Stimulated activated CD8-positive, alpha-beta memory T cell treated with anti-CD3 and anti-CD28 coated beads, Interleukin-7, amount 100 ng/mL, for 24 hours (primary cell): ENCODE data around the gene IFT122.

Experiments
- DNase-seq: peaks from one replicate; pipeline ENCODE4 v3.0.0-alpha.2; 2020; ENCODE audit warnings: low read depth

Gene IFT122

DNA sequence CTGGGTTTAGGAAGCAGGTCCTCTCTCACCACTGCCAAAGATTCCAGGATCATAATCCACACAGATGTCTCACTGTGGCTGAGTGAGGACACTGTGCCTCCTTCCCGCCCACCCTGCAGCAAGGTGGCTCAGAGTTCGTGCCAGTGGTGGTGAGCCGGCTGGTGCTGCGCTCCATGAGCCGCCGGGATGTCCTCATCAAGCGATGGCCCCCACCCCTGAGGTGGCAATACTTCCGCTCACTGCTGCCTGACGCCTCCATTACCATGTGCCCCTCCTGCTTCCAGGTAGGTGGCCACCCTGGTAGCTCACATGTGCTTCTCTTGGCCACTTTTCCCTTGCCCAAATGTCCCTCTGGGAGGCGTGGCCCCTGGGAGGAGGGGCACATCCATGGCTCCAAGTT, 79.4 kb downstream of the IFT122 start:
- no peak for DNase-seq

DNA sequence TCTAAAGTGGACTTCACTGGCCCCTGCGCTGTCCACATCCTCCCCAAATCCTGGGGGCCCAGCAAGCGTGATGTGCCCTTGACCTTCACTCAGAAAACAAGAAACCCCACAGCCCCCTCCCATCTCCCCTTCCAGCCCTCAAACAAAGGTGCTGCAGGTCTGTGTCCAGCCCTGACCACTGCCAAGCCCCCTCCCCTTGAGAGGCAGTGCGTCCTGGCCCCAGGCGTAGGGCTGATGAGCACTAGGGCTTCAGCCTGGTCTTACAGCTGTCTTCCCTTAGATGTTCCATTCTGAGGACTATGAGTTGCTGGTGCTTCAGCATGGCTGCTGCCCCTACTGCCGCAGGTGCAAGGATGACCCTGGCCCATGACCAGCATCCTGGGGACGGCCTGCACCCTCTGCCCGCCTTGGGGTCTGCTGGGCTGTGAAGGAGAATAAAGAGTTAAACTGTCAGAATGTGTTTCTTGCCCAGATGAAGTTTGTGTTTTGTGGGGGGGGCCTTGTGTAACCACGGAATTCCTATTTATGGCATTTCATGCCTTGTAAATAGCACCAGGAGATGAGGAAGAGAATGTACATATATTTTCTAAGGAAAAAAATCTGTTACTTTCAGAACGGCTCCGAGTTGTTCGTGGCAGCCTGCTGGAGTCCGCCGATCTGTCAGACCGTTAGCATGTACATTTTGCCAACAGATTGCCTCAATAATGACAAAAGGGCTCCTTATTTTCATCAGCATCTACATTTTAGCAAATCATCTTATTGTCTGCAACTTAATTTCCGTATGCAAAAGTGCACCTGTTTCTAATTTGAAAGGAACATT, 80.1 kb downstream of the IFT122 start:
- DNase-seq, result no peak

DNA sequence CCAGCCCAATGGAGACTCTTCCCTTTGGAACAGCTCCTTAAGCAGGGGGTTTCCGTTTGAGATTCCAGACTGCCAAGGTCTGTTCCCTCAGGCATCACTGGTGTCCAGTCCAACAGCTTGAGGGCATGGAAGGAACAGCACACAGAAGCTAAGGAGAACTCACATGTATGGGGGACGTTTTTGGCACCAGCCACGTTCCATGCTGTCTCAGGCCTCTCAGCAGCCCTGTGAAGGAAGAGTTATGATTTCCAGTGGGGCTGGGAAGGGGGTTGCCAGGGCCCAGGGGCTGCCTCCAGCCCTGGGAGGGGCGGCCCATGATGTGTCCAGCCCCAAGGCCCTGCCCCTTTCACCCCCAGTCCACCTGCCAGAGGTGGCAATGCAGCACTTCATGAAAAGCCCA, 80.9 kb downstream of the IFT122 start:
- no peak for DNase-seq

DNA sequence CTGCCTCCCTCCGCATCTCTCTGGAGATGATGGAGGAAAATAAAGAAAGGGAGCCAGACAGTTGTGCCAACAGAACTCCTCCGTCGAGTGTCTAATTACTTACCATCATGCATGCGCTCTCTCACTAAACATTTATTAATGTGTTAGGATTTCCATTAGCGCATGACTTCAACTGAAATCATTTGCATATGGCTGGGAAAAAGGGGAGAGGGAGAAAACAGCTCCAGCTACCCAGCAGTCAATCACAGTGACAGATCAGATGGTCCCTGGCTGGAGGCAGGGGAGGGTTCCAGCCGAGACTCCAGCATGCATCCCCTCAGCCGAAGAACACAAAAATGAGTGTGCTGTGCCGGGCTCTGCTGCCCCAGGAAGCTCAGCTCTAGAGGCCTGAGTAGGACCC, 81.6 kb downstream of the IFT122 start:
- DNase-seq, result no peak

DNA sequence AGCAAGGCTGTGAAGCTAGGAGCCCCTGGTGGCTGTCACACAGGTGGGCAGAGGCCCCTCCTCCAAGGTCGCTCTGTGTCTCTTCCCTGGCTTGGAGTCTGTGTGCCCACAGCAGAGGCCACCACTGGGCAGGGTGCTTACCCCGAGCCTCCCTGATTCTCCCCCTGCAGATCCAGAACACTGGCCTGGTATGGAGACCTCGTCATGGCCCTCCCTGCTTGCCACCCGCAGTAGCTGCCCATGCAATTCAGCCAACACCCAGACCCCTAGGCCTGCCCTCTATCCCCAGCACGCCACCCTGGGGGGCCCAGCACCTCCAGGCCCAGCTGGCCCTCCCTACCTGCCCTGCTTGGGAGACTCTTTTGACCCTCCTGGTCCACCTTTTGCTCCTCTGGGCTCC, 82.9 kb downstream of the IFT122 start:
- DNase-seq, result no peak

DNA sequence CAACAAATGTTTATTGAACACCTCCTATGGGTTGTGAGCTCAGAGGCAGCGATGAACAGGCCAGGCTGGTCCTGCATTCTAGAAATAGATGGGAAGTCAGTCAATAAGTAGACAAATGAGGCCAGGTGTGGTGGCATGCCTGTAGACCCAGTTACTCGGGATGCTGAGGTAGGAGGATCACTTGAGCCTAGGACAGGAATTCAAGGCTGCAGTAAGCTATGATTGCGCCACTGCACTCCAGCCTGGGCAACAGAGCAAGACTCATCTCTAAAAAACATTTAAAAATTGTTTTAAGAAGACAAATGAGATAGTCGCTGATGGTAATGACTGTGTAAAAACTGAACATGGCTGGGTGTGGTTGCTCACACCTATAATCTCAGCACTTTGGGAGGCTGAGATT, 84.1 kb downstream of the IFT122 start:
- no peak for DNase-seq

DNA sequence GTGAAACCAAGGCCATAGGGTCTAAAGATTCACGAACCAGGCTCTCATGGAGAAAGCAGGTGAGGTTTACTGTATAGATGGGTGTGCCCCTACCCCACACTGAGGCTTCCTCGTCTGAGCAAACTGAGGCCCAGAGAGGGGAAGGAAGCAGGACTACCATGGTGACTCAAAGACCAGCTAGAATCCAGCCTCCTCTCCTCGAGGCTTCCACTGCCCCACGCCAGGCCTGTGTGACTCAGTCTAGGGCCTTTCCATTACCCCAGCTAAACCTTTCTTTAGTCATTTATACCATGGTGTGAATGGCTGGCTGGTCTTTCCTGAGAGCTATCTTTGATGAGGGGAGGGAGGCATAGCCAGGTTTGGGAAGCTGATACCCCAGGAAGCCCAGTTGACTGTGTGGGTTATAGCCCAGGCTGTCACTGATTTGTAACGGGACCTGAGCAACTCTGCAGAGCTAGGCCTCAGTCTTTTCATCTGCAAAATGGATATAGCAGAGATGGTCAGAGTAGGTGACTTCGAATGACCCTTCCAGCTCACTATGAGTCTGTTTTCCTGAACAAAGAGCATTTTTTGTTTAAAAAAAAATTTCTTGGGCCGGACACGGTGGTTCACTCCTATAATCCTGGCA, 85.4 kb downstream of the IFT122 start:
- no peak for DNase-seq

DNA sequence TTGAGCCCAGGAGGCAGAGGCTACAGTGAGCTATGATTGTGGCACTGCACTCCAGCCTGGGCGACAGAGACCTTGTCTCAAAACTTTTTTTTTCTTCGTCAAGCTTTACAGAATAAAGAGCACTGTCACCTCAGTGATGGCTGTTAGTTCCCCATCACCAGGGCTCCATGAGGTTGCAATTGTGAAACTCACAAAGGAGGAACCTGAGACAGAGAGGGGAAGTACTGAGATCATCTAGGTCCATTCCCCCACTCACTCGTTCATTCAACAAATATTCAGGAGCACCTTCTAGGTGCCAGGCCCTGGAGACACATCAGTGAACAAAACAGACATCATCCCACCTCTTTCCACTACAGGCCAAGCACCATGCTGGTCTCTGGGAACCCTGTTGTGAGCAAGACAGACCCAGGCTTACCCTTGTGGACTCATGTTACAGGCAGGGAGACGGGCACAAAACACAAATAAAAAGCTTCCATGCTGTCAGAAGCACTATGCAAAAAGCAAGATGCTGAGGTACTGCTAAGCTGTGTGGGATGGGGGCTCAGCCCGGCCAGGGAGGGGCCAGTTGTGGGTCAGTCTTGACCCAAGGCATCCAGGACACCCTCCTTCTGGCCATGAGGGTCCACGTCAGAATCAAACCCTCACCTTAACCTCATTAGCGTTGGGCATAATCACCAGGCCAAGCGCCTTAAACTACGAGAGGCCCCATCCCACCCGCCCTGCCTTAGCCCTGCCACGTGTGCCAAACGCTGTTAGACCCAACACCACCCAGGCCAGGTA, 86.3 kb downstream of the IFT122 start:
- no peak for DNase-seq

DNA sequence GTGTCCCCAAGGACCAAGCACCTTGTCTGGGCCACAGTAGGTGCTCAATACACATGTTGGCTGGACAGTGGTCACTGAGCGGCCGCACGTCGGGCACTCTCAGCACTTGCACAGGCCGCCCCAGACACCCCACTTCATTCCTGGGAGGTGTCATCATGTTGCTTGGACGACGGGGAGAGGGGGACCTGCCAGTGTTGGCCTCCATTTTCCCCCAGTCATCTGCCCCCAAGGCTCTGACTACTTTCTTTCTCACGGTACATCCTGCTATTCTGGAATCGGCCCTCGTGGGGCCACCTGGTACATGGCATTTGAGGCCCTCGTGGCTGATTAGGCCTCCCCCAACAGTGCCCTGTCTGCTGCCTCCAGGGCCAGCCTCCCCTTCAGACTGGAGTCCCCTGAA, 87.2 kb downstream of the IFT122 start:
- DNase-seq, result no peak

DNA sequence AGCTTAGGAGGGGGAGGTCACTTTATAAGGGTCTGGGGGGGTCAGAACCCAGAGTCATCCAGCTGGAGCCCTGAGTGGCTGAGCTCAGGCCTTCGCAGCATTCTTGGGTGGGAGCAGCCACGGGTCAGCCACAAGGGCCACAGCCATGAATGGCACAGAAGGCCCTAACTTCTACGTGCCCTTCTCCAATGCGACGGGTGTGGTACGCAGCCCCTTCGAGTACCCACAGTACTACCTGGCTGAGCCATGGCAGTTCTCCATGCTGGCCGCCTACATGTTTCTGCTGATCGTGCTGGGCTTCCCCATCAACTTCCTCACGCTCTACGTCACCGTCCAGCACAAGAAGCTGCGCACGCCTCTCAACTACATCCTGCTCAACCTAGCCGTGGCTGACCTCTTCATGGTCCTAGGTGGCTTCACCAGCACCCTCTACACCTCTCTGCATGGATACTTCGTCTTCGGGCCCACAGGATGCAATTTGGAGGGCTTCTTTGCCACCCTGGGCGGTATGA, 88.6 kb downstream of the IFT122 start, which contains the start of gene RHO:
Gene RHO (plus strand): TSS at position 51 of the 512 bp plus-strand sequence. CDS start 95 bp downstream, at position 146.
- no peak for DNase-seq

DNA sequence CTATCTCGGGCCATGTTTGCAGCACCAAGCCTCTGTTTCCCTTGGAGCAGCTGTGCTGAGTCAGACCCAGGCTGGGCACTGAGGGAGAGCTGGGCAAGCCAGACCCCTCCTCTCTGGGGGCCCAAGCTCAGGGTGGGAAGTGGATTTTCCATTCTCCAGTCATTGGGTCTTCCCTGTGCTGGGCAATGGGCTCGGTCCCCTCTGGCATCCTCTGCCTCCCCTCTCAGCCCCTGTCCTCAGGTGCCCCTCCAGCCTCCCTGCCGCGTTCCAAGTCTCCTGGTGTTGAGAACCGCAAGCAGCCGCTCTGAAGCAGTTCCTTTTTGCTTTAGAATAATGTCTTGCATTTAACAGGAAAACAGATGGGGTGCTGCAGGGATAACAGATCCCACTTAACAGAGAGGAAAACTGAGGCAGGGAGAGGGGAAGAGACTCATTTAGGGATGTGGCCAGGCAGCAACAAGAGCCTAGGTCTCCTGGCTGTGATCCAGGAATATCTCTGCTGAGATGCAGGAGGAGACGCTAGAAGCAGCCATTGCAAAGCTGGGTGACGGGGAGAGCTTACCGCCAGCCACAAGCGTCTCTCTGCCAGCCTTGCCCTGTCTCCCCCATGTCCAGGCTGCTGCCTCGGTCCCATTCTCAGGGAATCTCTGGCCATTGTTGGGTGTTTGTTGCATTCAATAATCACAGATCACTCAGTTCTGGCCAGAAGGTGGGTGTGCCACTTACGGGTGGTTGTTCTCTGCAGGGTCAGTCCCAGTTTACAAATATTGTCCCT, 89.6 kb downstream of the IFT122 start:
- DNase-seq, result no peak

DNA sequence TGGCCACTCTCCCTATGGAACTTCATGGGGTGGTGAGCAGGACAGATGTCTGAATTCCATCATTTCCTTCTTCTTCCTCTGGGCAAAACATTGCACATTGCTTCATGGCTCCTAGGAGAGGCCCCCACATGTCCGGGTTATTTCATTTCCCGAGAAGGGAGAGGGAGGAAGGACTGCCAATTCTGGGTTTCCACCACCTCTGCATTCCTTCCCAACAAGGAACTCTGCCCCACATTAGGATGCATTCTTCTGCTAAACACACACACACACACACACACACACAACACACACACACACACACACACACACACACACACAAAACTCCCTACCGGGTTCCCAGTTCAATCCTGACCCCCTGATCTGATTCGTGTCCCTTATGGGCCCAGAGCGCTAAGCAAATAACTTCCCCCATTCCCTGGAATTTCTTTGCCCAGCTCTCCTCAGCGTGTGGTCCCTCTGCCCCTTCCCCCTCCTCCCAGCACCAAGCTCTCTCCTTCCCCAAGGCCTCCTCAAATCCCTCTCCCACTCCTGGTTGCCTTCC, 90.3 kb downstream of the IFT122 start:
- DNase-seq, result no peak

DNA sequence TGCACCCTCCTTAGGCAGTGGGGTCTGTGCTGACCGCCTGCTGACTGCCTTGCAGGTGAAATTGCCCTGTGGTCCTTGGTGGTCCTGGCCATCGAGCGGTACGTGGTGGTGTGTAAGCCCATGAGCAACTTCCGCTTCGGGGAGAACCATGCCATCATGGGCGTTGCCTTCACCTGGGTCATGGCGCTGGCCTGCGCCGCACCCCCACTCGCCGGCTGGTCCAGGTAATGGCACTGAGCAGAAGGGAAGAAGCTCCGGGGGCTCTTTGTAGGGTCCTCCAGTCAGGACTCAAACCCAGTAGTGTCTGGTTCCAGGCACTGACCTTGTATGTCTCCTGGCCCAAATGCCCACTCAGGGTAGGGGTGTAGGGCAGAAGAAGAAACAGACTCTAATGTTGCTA, 90.8 kb downstream of the IFT122 start:
- DNase-seq, result no peak

DNA sequence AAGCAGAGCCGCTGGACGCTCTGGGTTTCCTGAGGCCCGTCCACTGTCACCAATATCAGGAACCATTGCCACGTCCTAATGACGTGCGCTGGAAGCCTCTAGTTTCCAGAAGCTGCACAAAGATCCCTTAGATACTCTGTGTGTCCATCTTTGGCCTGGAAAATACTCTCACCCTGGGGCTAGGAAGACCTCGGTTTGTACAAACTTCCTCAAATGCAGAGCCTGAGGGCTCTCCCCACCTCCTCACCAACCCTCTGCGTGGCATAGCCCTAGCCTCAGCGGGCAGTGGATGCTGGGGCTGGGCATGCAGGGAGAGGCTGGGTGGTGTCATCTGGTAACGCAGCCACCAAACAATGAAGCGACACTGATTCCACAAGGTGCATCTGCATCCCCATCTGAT, 91.7 kb downstream of the IFT122 start:
- no peak for DNase-seq

DNA sequence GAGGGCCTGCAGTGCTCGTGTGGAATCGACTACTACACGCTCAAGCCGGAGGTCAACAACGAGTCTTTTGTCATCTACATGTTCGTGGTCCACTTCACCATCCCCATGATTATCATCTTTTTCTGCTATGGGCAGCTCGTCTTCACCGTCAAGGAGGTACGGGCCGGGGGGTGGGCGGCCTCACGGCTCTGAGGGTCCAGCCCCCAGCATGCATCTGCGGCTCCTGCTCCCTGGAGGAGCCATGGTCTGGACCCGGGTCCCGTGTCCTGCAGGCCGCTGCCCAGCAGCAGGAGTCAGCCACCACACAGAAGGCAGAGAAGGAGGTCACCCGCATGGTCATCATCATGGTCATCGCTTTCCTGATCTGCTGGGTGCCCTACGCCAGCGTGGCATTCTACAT, 92.2 kb downstream of the IFT122 start:
- no peak for DNase-seq

DNA sequence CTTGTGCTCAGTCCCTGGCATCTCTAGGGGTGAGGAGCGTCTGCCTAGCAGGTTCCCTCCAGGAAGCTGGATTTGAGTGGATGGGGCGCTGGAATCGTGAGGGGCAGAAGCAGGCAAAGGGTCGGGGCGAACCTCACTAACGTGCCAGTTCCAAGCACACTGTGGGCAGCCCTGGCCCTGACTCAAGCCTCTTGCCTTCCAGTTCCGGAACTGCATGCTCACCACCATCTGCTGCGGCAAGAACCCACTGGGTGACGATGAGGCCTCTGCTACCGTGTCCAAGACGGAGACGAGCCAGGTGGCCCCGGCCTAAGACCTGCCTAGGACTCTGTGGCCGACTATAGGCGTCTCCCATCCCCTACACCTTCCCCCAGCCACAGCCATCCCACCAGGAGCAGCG, 93.4 kb downstream of the IFT122 start:
- DNase-seq, result no peak

DNA sequence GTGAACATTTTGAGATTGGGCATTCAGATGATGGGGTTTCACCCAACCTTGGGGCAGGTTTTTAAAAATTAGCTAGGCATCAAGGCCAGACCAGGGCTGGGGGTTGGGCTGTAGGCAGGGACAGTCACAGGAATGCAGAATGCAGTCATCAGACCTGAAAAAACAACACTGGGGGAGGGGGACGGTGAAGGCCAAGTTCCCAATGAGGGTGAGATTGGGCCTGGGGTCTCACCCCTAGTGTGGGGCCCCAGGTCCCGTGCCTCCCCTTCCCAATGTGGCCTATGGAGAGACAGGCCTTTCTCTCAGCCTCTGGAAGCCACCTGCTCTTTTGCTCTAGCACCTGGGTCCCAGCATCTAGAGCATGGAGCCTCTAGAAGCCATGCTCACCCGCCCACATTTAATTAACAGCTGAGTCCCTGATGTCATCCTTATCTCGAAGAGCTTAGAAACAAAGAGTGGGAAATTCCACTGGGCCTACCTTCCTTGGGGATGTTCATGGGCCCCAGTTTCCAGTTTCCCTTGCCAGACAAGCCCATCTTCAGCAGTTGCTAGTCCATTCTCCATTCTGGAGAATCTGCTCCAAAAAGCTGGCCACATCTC, 94.5 kb downstream of the IFT122 start:
- no peak for DNase-seq

DNA sequence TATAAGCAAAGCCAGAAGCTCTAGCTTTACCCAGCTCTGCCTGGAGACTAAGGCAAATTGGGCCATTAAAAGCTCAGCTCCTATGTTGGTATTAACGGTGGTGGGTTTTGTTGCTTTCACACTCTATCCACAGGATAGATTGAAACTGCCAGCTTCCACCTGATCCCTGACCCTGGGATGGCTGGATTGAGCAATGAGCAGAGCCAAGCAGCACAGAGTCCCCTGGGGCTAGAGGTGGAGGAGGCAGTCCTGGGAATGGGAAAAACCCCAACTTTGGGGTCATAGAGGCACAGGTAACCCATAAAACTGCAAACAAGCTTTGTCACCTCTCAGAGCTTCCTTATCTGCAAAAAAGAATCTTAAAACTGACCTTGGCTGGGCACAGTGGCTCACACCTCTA, 95.1 kb downstream of the IFT122 start:
- no peak for DNase-seq

DNA sequence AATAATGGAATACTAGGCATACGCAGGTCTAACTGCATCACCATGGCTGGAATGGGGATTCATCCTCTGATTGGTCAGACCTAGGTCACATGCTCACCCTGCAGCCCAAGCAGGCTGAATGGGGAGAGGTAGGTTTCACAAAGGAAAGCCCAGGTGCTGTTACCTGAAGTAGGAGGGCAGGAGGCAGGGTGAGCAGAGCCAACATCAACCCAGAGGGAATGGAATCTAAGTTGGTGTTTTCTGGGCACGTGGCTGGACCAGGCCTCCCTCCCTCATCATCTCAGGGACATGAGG, 96.3 kb downstream of the IFT122 start:
- no peak for DNase-seq

DNA sequence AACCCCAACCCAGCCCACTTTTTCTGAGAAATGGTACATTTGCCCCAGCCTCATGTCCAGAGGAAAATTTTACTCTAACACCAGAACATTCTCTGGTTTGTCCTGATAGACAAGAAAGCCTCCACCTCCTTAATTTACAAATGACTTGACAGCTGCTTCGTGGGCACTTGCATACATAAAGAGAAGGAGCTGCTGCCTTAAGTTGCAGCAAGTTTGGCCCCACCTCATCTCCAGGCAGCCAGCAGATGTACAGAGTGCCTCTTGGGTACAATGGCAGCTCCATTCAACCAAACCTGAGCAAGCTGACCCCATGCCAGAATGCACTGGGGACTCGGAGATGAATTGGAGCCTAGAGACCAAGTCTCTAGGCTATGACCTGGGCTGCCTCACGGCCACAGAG, 96.8 kb downstream of the IFT122 start:
- no peak for DNase-seq

DNA sequence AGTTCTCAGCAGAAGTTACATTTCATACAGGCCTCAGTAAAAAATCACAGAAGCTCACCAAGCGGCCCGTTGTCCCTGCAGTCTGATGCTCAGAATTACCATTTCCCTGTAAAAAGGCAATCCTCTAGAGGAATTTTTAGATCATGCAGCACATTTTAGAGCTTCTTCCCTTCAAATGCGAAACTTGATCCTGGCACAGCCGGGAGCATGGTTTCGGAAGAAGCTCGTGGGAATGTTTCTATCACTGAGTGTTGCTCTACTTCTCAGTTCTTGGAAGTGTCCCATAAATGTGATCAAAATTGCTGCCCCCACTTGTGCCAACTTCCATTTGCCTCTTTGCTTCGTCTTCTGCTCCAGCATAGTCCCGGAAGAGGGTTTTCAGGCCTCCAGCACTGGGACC, 99.2 kb downstream of the IFT122 start:
- no peak for DNase-seq
